ENCODE measurements around the gene RBMS3.
A peak's percentile ranks its signal among the peaks of the same experiment; 100 is the strongest.

The RBMS3 gene

GRCh38 chr3:29940759-29941323 is 660.0 kb downstream of the RBMS3 start:
- DNase-seq (ENCODE audit: low read depth): no peak

GRCh38 chr3:29942297-29942696 is 661.4 kb downstream of the RBMS3 start:
- no peak for DNase-seq (ENCODE audit: low read depth)

- DNase-seq (ENCODE audit: low read depth): no peak
Measured at GRCh38 chr3:29949131-29949530, 668.3 kb downstream of the RBMS3 start.

DNA sequence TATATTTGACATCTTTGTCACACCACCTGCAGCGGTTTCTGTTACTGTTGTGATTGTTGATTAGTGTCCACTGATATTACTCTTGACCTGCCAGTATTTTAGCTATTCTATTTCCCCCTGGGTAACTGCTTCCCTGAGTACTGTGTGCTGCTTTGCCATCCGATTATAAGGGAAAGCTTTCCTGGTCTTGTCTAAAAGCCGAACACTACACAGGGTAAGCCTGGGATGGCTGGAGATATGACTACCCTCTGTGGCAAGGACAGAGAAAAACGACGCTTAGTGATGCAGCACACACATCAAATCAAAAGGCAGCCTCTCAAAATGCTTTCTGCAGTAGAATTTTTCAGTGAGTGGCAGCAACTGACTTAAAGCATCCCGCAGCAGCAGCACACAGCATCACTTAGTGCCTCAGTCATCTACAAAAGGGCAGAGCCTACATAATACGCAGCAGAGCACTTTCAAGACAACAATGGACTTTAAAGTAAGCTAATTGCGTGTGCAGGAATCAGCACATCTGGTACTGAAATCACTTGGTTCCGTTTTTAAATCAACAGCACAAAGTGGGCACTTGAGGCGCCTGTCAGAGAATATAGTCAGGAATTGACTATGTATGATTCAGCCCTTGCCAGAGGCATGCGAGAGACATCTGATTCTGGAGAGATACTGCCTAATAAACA is 669.2 kb downstream of the RBMS3 start:
- DNase-seq (ENCODE audit: low read depth): no peak

DNA sequence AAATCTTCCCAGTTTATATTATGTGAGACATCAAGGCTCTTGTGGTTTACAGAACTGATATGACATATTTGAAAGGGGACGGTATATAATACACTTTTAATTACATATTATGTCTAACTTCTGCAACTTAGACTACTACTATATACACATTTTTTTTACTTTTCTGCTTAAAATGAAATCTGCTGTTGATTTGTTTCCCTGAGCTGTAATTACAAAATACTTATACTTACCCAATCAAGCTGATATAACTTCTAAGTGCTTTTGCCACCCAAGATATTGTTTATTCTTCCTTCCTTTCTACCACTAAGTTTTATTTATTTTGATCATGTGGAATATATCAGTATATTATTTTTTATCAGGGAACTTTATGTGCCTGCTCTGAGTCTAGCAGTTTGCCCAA is 671.6 kb downstream of the RBMS3 start:
- DNase-seq (ENCODE audit: low read depth): no peak

DNA sequence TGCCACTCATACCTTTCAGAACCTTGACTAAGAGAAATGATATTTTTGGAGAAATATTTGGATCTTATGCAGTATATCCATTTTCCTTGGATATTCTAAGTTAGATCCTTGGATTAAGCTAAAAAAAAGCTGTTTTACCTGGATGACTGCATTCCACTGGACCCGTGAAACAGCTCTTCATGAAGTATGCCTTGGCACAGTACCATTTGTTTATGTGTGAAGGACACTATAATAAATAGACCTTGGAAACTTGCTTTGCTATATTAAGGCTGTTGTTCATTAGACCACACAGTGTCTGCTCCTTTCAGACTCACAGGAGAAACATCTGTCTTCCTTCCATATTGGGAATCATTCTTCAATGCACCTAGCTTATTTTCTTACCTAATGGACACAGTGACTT is 674.5 kb downstream of the RBMS3 start:
- DNase-seq (ENCODE audit: low read depth): no peak

- DNase-seq (ENCODE audit: low read depth): no peak
Measured at GRCh38 chr3:29958816-29959215, 677.9 kb downstream of the RBMS3 start.

DNA sequence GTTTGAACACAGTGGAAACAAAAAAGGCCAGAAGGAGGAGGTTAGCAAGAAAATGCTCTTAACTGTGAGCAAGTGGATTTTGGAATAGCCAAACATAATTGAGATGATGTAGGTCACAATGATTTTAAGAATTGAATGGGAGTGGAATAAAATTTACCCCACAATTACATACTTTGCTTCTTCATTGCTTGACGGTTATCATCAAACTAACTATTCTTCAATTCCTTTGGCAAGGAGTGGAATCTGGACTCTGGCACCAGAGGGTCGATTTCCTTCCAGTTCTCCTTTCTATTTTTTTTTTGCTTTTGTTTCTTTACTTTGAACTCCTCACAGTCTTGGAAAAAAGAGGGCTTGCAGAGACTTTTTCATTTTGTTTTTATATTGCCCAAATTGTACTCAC is 691.0 kb downstream of the RBMS3 start:
- DNase-seq (ENCODE audit: low read depth): no peak

GRCh38 chr3:29972320-29972993 is 691.6 kb downstream of the RBMS3 start:
- no peak for DNase-seq (ENCODE audit: low read depth)

- DNase-seq (ENCODE audit: low read depth): no peak
Measured at GRCh38 chr3:29973763-29974162, 692.9 kb downstream of the RBMS3 start.

DNA sequence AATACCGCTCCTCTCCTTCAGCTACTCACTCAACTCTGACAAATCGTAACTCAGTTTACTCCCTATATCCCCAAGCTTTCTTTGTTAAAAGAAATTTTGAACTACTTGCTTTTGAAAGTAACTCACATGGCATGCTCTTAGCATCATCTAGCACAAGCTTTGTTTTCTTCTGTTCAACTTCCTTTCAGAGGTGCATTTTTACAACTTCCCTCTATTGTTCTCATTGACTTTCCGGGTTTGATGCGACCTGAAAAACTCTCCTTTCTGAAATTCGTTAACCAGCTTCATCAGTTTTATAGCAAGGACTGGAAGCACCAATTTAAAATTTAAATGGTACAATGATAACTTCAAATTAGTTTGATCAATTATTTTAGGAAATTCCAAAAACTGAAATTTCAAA is 696.0 kb downstream of the RBMS3 start:
- DNase-seq (ENCODE audit: low read depth): no peak

- no peak for DNase-seq (ENCODE audit: low read depth)
Measured at GRCh38 chr3:29977360-29977759, 696.5 kb downstream of the RBMS3 start.

GRCh38 chr3:29978036-29978435 is 697.2 kb downstream of the RBMS3 start:
- DNase-seq (ENCODE audit: low read depth): no peak

- DNase-seq (ENCODE audit: low read depth): no peak
Measured at GRCh38 chr3:29991198-29991597, 710.3 kb downstream of the RBMS3 start.

DNA sequence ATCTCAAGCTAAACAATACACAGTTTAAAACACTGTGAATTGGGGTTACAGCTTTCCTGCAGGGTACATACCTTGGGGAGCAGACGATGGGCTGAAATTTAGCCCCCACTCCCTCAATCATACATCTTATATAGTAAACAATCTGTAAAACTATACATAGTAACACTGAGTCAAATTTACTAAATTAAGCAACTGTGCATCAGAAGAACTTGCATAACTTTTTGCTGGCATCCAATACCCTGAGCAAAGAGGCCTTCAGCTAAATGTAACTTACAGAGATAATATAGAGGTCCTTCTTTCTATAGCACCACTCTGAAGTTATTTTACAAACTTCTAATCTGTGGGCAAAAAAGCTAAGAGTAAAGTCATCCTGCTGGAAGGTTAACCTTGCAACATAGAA is 721.9 kb downstream of the RBMS3 start:
- DNase-seq (ENCODE audit: low read depth): no peak

DNA sequence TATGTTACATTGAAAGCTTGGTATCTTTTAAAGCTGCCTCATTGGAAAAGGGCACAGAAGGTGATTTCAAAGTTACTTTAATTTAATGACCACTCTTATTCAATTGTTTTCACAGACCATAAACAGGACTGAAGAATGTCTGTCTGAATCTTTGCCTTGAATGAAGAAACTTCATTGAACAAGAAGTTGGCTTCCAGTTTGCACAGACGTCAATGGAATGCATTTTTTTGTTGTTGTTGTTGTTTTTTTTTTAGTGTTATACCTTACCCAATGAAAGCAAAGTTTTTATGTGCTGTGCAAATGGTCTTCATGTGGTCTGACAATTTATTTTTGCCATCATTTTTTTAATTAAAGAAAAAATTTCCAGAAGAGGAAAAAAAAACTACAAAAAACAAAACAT is 722.9 kb downstream of the RBMS3 start:
- DNase-seq (ENCODE audit: low read depth): no peak

DNA sequence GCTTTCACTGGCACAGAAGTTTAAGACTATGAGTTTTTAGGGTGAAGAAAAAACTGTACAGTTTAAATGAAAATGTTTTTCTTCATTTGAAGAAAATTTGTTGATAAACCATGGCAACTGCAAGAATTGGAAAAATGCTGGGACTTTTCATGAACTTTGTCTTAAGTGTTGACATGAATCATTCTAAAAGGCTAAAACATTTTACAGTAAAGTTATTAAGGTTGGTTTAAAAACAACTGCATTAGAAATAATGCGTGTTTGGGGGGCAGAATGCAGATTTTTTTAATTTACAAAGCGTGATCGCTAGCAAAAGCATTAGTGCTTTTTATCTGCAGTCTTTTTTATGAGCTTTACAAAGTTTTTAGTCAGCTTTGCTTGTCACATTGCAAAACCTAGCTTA is 723.6 kb downstream of the RBMS3 start:
- DNase-seq (ENCODE audit: low read depth): no peak

DNA sequence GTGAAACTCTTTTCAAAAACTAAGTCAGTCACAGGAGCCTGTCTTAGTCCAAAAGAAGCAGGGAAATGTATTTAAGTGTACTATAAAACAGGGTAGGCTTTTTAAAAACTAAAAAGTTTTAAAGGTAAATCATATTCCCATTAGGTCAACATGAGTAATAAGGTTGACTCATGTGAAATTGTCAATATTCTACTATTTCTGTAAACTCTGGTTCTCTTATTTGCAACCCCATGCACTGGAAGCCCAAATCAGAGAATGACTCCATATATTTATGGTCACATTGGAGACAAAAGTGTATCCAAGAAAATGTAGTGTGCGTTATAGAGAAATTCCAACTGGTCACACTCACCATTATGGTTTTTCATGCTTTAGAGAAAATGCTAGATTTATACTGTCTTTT is 725.2 kb downstream of the RBMS3 start:
- no peak for DNase-seq (ENCODE audit: low read depth)

GRCh38 chr3:30007668-30008067 is 726.8 kb downstream of the RBMS3 start:
- no peak for DNase-seq (ENCODE audit: low read depth)

GRCh38 chr3:30011237-30011803 is 730.4 kb downstream of the RBMS3 start:
- DNase-seq (ENCODE audit: low read depth): no peak

DNA sequence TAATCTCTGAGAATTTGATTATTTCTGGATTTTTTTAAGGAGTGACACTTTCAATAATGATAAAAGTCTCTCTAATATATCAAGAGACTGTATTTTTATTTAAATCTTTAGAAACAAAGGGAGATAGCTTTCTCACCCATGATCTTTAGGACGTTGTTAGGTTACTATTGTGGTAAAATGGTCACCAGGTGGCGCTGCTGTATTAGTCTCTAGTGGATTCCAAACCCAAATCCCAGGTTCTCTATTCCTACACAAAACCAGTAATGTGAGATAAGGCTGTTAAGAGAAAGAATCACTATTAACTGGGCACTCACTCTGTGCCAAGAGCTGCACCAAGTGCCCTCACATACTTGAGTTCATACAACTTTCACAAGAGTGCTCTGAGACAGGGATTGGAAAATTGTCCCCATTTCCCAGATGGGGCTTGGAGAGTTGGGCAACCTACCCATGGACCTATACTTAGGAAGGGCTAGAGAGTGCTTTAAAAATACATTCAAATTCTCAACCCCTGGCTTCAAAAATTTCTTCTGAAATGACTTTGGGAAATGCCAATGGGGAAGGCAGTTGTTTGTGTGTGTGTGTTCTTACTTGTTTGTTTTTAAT is 732.2 kb downstream of the RBMS3 start:
- DNase-seq (ENCODE audit: low read depth): peak; percentile 22

- no peak for DNase-seq (ENCODE audit: low read depth)
Measured at GRCh38 chr3:30017901-30018300, 737.0 kb downstream of the RBMS3 start.

GRCh38 chr3:30020380-30020779 is 739.5 kb downstream of the RBMS3 start:
- DNase-seq (ENCODE audit: low read depth): no peak
